ENCODE data around the gene ZSWIM5.

Gene ZSWIM5

DNA sequence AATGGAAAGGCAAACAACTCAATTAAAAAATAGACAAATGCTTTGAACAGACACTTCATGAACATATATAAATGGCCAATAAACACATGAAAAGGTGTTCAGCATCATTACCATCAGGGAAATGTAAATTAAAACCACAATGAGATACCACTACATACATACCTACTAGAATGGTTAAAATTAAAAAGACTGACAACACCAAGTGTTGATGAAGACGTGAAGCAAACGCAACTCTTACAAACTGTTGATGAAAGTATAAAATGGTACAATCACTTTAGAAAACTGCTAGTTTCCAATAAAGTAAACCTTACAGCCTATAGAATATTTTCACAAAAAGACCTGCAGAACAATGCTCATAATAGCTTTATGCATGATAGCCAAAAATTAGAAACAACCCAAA, 230.2 kb downstream of the ZSWIM5 start:
- in situ Hi-C loops (cut with HindIII; ENCODE audit: low pct_unique_long_range_greater_than_20kb, low sequenced_read_pairs), result no loop called here
- DNase-seq (ENCODE audit: low read depth in 1 of 2, low spot score in 1 of 2), result no peak
- TF ChIP-seq JUND (IDR thresholded peaks at IDR 0.05; ENCODE audit: low read depth), result no peak

DNA sequence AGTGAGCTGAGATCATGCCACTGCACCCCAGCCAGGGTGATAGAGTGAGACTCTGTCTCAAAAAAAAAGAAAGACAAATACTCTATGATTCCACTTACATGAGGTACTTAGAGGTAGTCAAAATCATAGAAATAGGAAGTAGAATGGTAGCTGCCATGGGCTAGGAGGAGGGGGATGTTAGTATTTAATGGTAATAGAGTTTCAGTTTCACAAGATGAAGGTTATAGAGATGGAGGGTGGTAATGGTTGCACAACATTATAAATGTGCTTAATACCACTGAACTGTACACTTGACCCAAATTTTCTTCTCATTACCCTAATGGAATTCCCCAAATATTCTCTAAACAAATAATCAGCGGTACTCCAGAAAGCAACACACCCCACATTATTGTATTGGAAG, 232.8 kb downstream of the ZSWIM5 start:
- DNase-seq (ENCODE audit: low read depth in 1 of 2, low spot score in 1 of 2), result no peak
- in situ Hi-C loops (cut with HindIII; ENCODE audit: low pct_unique_long_range_greater_than_20kb, low sequenced_read_pairs), result no loop called here
- TF ChIP-seq JUND (IDR thresholded peaks at IDR 0.05; ENCODE audit: low read depth), result no peak

DNA sequence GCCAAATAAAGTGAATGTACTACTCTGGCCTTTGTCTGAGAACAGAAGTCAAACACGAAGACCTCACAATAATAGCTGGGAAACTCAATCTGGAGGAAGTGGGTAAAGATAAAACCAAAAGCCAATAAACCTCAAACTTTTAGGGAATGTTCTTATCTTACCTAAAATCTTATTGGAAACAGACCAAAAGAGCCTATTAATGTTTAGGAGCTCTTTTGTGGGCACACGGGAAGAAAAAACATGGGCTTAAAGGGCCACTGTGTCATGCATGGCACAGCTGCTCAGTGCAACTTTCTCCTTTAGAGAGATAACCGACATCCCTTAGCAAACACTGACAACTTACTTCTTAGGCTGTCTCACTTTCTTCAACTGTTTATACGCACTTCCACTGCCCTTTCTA, 236.1 kb downstream of the ZSWIM5 start:
- no peak for TF ChIP-seq JUND (IDR thresholded peaks at IDR 0.05; ENCODE audit: low read depth)
- DNase-seq (ENCODE audit: low read depth in 1 of 2, low spot score in 1 of 2), result no peak
- in situ Hi-C loops (cut with HindIII; ENCODE audit: low pct_unique_long_range_greater_than_20kb, low sequenced_read_pairs), result no loop called here
